Progenitor cell of endocrine pancreas (in vitro differentiated cells): ENCODE data around the gene APOF. TPM values are rescaled to one million over a fixed set of nuclear protein-coding genes. Genes with fewer than 3 reads are reported as not detected.

Experiments used
- DNase-seq: peaks from one replicate; pipeline ENCODE4 v3.0.0; 2021; ENCODE audit warnings: low spot score; ENCODE audit not compliant: unreplicated experiment
- H3K27ac Mint-ChIP-seq: 2 replicates; pipeline ENCODE4 v1.8.0; 2021; ENCODE audit warnings: mild to moderate bottlenecking, moderate library complexity, mixed read lengths
- H3K27me3 Mint-ChIP-seq: 2 replicates; pipeline ENCODE4 v1.8.0; 2021; ENCODE audit warnings: mixed read lengths
- H3K36me3 Mint-ChIP-seq: 2 replicates; pipeline ENCODE4 v1.8.0; 2022; ENCODE audit warnings: mixed read lengths; ENCODE audit not compliant: insufficient read depth
- H3K4me1 Mint-ChIP-seq: 2 replicates; pipeline ENCODE4 v1.8.0; 2021; ENCODE audit warnings: low read depth, mixed read lengths
- H3K4me3 Mint-ChIP-seq: 2 replicates; pipeline ENCODE4 v1.8.0; 2021; ENCODE audit warnings: low read depth, mild to moderate bottlenecking, moderate library complexity, mixed read lengths
- H3K9me3 Mint-ChIP-seq: 2 replicates; pipeline ENCODE4 v1.8.0; 2021; ENCODE audit warnings: low read depth, mixed read lengths
- total RNA-seq: library from RNA; stranded (reverse); gene quantifications from 2 replicates; pipeline ENCODE4 v1.2.1, GENCODE V29; 2021
- TF ChIP-seq, protein P1 (sequence below): fragments of 200-600 bp; sonication (generic); IDR thresholded peaks from one replicate; pipeline ENCODE4 v1.5.0; 2021; ENCODE audit warnings: antibody characterized with exemption, mild to moderate bottlenecking; ENCODE audit not compliant: unreplicated experiment

Gene APOF
- total RNA-seq, 1 donor from 2014 or later: not detected

DNA sequence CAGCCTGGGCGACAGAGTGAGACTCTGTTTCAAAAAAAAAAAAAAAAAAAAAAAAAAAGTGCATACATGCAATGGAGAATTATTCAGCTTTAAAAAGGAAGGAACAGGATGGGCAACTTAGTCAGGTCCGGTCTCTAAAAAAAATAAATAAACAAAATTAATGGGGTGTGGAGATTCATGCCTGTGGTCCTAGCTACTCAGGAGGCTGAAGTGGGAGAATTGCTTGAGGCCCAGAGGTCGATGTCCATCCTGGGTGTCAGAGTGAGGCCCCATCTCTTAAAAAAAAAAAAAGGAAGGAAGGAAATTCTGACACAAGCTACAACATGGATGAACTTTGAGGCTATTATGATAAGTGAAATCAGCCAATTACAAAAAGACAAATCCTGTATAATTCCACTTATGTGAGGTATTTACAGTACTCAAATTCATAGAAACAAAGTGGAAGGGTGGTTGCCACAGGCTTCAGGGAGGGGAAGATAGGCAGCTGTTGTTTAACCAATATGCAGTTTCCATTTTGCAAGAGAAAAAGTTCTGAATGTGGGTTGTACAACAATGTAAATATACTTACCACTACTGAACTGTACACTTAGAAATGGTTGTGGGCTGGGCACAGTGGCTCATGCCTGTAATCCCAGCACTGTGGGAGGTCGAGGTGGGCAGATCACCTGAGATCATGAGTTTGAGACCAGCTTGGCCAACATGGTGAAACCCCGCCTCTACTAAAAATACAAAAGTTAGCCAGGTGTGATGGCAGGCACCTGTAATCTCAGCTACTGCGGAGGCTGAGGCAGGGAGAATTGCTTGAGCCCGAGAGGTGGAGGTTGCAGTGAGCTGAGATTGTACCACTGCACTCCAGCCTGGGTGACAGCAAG lies 12.3 kb upstream of the APOF start:
- H3K27ac Mint-ChIP-seq: peak overlapping the region; percentile 57
- peaks cover 6% of the 10 kb centered on the region for H3K4me1 Mint-ChIP-seq
- no peak overlapping the region for H3K4me3 Mint-ChIP-seq
- H3K36me3 Mint-ChIP-seq: no peaks in the 10 kb centered on the region
- no peaks in the 10 kb centered on the region for H3K27me3 Mint-ChIP-seq
- no peak for DNase-seq
- TF ChIP-seq, protein P1, sequence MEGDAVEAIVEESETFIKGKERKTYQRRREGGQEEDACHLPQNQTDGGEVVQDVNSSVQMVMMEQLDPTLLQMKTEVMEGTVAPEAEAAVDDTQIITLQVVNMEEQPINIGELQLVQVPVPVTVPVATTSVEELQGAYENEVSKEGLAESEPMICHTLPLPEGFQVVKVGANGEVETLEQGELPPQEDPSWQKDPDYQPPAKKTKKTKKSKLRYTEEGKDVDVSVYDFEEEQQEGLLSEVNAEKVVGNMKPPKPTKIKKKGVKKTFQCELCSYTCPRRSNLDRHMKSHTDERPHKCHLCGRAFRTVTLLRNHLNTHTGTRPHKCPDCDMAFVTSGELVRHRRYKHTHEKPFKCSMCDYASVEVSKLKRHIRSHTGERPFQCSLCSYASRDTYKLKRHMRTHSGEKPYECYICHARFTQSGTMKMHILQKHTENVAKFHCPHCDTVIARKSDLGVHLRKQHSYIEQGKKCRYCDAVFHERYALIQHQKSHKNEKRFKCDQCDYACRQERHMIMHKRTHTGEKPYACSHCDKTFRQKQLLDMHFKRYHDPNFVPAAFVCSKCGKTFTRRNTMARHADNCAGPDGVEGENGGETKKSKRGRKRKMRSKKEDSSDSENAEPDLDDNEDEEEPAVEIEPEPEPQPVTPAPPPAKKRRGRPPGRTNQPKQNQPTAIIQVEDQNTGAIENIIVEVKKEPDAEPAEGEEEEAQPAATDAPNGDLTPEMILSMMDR: no peak
- peaks cover 4% of the 10 kb centered on the region for H3K9me3 Mint-ChIP-seq

- Mint-ChIP-seq H3K4me3 (no peak overlapping the region), H3K36me3 (no peaks in the 10 kb centered on the region), H3K27ac (no peak overlapping the region), H3K27me3 (no peaks in the 10 kb centered on the region), H3K4me1 (peaks cover 6% of the 10 kb centered on the region), H3K9me3 (peaks cover 4% of the 10 kb centered on the region)
- no peak for DNase-seq
- TF ChIP-seq, protein P1: no peak
Observed at GRCh38 chr12:56373515-56373914, 10.9 kb upstream of the APOF start.

DNA sequence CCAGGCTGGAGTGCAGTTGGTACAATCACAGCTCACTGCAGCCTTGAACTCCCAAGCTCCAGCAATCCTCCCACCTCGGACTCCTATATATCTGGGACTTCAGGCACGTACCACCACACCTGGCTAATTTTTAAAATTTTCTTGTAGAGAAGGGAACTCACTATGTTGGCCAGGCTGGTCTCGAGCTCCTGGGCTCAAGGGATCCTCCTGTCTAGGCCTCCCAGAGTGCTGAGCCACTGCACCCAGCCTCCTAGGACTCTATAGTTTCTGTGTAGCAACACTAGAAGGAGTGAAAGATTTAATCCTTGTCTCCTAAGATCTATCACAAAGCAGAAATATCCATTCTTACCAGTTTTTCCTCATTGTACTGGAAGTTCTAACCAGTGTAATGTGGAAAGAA lies 4.3 kb upstream of the APOF start:
- Mint-ChIP-seq H3K9me3 (no peaks in the 10 kb centered on the region), H3K36me3 (no peaks in the 10 kb centered on the region), H3K4me1 (no peaks in the 10 kb centered on the region), H3K27ac (no peak overlapping the region), H3K27me3 (no peaks in the 10 kb centered on the region), H3K4me3 (no peak overlapping the region)
- no peak for DNase-seq
- TF ChIP-seq, protein P1: no peak

GRCh38 chr12:56361487-56362129 lies 1.0 kb downstream of the APOF start:
- Mint-ChIP-seq H3K4me3 (peak overlapping the region; percentile 93), H3K36me3 (no peaks in the 10 kb centered on the region), H3K9me3 (no peaks in the 10 kb centered on the region), H3K4me1 (peaks cover 11% of the 10 kb centered on the region), H3K27me3 (no peaks in the 10 kb centered on the region), H3K27ac (peak overlapping the region; percentile 99)
- TF ChIP-seq, protein P1: no peak
- no peak for DNase-seq

GRCh38 chr12:56359851-56360767 lies 2.5 kb downstream of the APOF start, which contains the start of gene STAT2:
Gene STAT2, minus strand, starts transcription at chr12:56360107. Its CDS starts 3,536 bp downstream, at chr12:56356571.
- TF ChIP-seq, protein P1: no peak
- H3K4me3 Mint-ChIP-seq: peak within 1 kb of the TSS; percentile 93
- peaks cover 5% of the 10 kb centered on the region for H3K36me3 Mint-ChIP-seq
- peak; percentile 98 for DNase-seq
- H3K27ac Mint-ChIP-seq: peak within 1 kb of the TSS; percentile 99
- no peaks in the 10 kb centered on the region for H3K27me3 Mint-ChIP-seq
- H3K9me3 Mint-ChIP-seq: no peaks in the 10 kb centered on the region
- peaks cover 15% of the 10 kb centered on the region for H3K4me1 Mint-ChIP-seq
